GM19193 (cell line): Measurements from ENCODE around the gene ANKRD44.
A peak's percentile ranks its signal among the peaks of the same experiment; 100 is the strongest.

Experiments
- POLR2A ChIP-seq: IDR thresholded peaks from 4 replicates; pipeline ENCODE4 v1.6.1; 2011; ENCODE audit not compliant: insufficient read depth, insufficient read length; ENCODE audit errors: extremely low read depth

Gene ANKRD44

DNA sequence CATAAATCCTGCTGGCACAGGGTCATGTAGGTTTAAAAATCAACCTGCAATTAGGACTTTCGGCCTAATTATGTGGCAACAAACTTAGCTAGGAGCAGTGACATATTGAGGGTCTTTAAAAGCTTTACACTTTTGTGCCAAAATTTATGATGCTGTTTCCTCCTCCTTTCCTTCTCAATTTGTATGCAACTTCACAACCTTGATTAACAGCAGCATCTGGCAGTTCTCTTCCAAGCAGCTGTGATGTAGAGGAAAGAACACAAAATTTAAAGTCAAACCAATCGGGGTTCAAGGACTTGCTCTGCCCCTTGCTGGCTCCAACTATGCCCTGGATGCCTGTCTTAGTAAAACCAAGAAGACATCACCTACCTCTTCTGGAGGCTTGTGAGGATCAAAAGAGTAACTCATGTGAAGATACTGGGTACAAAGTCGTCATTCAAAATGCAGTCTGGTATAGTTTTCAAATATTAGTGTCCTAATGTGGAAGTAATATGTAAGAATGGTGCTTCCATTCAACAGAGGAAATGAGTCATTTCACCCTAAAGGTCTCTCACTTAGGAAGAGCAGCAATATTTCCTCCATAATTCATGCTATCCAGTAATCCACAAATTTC, 94.7 kb downstream of the ANKRD44 start:
- no peak for TF ChIP-seq POLR2A

GRCh38 chr2:197212344-197213262, 98.0 kb downstream of the ANKRD44 start:
- TF ChIP-seq POLR2A, result peak; percentile 25

GRCh38 chr2:197211881-197212342, 98.7 kb downstream of the ANKRD44 start:
- peak; percentile 19 for TF ChIP-seq POLR2A

DNA sequence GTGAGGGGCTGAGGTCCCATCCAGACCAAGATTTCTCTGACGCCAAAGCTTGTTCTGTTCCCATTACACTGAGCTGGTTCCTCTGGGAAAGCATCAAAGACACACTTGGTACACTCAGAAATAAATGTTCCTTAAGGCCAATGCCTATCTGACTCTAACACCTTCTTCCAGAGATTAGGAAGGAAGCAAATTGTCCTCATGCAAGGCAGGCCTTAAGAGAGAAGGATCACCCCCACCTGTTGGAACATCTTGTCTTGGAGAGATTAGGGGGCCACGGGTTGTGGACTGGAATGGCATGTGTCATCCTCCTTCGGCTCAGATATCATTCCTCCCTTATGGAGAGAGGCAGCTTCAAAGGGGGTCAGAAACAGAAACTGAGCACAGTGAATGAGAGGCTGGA, 100.2 kb downstream of the ANKRD44 start:
- TF ChIP-seq POLR2A, result no peak

GRCh38 chr2:197209742-197210408, 100.7 kb downstream of the ANKRD44 start:
- peak; percentile 28 for TF ChIP-seq POLR2A

DNA sequence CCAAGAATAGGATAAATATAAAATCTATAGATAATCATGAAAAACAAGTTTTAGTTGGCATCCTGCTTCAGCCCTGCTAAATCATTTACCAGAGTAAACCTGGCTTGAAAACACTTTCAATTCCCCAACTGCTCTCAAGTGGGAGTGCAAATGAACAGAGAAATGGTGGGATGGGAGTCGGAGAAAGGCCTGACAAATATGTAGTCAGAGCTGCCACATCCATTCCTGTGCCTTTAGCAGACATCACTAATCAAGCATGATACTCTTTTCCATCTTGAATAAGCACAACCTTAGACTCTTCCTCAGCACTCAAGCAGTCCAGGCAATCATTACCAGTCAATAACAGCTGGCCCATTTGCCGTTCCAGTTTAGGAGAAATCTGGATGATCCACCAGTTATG, 101.3 kb downstream of the ANKRD44 start:
- no peak for TF ChIP-seq POLR2A

DNA sequence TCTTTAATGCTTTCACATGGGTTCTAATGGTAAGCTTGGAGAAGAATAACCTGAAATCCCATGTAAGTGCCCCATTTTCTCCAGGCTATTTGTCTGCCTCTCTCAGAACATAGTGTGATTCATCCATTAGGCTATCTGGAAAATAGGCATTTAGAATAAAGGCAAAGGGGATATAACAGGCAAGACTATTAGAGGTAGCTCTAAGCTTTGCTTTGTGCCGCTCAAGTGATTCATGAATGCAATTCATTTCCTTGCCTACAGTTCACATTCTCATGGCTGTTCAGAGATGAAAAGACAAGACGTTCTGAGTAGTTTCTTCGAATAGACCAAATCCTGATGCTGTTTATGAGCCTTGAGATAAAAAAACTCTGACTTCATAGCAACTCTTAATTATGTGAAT, 101.7 kb downstream of the ANKRD44 start:
- no peak for TF ChIP-seq POLR2A

GRCh38 chr2:197208024-197208423, 102.6 kb downstream of the ANKRD44 start:
- no peak for TF ChIP-seq POLR2A

- TF ChIP-seq POLR2A, result no peak
Measured at GRCh38 chr2:197207598-197207997, 103.0 kb downstream of the ANKRD44 start.

DNA sequence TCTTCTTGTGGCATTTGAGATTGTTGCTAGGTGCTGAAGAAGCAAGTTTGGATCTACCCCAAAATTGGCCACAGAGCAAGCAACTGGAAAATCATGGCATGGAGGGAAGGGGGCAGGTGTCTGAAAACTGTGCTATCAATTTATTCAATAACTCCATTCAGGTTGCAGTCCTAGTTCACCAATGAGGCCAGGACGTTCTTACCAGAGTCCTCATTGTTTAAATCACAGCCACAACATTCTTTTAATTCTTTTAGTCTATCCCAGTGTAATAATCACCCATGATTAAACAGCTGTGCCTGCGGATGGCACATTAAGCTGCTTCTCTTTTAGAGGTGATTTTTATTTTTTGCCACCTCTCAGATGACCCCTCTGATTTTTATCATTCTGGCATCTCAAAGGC, 103.5 kb downstream of the ANKRD44 start:
- TF ChIP-seq POLR2A, result no peak

GRCh38 chr2:197205585-197206215, 104.9 kb downstream of the ANKRD44 start:
- TF ChIP-seq POLR2A, result peak; percentile 31

DNA sequence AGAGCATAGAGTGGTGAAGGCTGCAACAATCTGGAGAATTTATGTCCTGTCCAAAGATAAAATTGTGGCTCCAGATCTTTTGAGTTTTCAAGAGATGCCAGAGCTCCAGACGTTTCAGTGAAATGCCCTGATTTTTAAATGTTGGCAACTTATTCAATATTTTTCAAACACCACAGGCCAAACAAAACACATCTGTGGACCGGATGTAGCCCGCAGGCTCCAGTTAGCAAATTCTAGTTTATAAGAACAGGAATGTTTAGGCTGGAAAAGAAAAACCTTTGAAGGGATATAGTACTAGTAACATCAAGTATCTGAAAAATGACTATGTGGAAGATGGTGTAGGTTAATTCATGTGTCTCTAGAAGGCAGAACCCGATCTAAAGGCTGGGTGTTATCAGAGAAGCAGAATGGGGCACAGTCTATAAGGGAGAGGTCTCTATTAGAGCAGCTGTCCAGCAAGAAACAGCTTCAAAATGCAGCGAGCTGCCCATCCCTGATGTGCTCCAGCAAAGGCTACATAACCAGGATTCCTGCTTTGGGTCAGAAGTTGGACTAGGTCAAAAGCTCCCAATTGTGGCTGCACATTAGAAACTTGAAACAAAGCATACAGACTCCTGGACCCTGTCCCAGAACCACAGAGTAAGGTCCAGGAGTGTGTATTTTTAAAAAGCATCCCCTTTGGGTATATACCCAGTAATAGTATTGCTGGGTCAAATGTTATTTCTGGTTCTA, 105.9 kb downstream of the ANKRD44 start:
- no peak for TF ChIP-seq POLR2A

DNA sequence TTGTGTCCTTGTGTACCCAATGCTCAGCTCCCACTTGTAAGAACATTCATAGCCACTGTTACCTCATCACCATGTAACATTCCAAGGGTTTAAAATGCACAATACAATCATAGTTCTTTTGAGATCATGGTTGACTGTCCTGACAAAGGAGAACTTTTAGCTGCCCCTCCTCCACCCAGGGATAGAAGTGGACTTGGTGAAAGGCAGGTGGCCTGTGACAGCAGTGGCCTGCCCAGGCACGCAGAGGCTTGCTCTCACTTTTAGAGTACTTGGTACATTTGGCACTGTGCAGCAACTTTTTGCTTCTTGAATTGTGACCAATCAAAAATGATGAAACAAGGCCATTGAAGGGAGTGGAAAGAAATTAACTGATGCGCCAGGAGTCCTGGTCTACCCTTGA, 108.7 kb downstream of the ANKRD44 start:
- no peak for TF ChIP-seq POLR2A

DNA sequence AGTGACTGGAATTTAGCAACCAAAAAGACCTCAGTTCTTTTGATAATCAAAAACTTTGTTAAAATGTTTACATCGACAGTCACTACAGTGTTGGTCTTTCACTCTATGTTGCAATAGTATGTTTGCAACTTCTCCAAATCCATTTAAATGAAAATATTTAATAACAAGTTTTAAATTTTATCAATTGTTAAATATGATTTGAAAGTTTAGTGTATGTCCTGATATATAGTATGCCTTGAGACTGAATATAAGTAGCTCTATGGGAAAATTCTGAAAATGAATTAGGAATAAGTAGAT, 109.9 kb downstream of the ANKRD44 start:
- TF ChIP-seq POLR2A, result no peak

DNA sequence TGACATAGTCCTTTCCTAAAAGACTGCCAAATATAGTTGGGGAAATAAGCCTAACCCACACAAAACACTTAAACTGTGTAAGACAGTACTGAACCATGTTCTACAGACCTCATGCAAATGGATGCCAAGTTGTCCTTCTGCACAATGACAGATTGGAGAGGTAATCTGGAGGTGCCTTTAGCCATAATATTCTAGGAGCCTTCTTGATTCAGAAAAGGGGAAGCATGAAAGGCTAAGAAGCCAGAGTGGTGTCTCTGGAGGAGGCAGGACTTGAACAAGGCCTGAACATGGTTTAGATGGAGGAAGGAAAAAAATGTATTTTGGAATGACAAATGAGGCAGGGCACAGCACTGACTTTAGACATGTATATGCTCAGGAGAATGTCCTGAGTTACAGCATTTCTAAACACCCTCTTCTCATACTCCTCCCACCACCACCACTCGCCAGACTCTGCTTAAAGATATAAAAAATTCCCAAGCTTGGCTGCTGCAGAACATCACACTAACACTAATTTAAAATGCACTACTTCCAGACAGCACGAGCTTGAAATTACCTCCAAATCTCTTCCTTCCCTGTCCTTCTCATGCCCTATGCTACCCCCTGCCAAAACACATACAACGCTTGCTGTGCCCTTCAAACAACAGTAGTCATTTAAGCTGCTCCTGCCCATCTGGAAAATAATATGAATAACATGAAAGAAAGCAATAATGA, 110.4 kb downstream of the ANKRD44 start:
- TF ChIP-seq POLR2A, result no peak

DNA sequence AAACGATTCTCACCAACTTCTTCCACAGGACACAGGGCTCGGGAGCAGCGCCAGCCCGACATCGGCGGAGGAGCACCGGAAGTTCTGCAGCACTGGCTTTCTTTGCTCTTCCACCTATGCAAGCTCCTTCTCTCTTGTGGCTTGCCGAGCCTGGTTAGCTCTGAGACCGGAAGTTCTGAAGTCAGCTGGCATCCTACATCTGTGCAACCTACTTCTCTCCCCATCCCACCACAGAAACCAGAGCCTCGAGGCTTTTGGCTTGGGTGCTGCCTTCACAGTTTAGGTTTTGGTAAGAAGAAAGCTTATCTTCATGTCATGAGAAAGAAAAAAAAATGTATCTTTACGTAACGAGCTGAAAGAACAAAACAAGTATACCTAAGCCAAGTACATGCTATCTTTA, 111.7 kb downstream of the ANKRD44 start:
- TF ChIP-seq POLR2A, result peak; percentile 79
